ENCODE results near the gene GARIN3.
"Not testable (repeated sequence)": the region's sequence is repeated elsewhere in the genome, so short reads cannot be mapped to it uniquely, and the experiment has no call there.

GARIN3 gene

GRCh38 chr5:157214415-157214814 is 48.4 kb upstream of the GARIN3 start:
- Histone ChIP-seq H2AFZ (ENCODE audit: low read length) (no peak overlapping the region), H4K20me1 (ENCODE audit: insufficient read depth, low read length) (no peaks in the 10 kb centered on the region), H3K27ac (ENCODE audit: low read depth, low read length, poor library complexity, severe bottlenecking) (peak overlapping the region; percentile 94), H3K27me3 (ENCODE audit: insufficient read depth, low read length) (no peaks in the 10 kb centered on the region), H3K79me2 (ENCODE audit: insufficient read depth, low read length) (no peaks in the 10 kb centered on the region), H3F3A (ENCODE audit: insufficient read depth, low read length) (no peaks in the 10 kb centered on the region), H3K9me2 (ENCODE audit: low read depth, low read length) (no peaks in the 10 kb centered on the region), H3K36me3 (ENCODE audit: insufficient read depth, low read length) (peaks cover 64% of the 10 kb centered on the region), H3K4me3 (ENCODE audit: low read depth, low read length, poor library complexity, severe bottlenecking) (peak overlapping the region; percentile 18), H3K9me3 (ENCODE audit: low read length) (no peaks in the 10 kb centered on the region), H3K4me1 (ENCODE audit: insufficient read depth, low read length, severe bottlenecking) (peaks cover 86% of the 10 kb centered on the region), H3K9ac (ENCODE audit: low read length) (peak overlapping the region; percentile 51), H3K4me2 (ENCODE audit: low read length) (peak overlapping the region; percentile 61)
- TF ChIP-seq EZH2 (IDR thresholded peaks at IDR 0.05; ENCODE audit: borderline replicate concordance, low read length) = no peak
- TF ChIP-seq CTCF (IDR thresholded peaks at IDR 0.05; ENCODE audit: low read length) = no peak

DNA sequence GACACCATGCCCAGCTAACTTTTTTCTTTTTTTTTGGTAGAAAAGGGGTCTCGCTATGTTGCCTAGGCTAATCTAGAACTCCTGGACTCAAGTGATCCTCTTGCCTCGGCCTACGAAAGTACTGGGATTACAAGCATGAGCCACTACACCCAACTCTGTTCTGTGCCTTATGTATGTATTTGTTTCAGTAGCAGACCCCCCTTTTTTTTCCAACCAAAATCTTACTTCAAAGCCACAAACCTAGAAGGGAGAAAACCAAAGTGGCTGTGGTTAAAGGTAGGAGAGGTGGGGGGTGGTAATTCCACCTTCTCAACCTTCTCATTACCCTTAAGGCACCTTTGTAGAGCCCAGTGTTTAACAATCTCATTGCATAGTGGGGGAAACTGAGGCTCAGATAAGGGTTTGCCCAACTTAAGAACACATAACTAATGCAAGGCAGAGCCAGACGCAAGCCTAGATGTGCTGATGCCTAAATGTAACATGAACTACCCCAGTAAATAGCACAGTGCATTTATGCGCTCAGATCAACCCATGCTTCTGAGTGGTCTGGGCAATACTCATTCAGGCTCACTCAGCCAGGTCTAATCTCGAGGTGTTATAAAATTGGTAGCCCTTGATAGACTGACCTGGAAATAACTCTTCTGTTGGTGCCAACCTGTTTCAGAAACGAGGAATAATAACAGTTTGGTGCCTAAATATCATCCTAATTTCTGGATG is 47.6 kb upstream of the GARIN3 start:
- peak overlapping the region; percentile 18 for H3K4me3 ChIP-seq (ENCODE audit: low read depth, low read length, poor library complexity, severe bottlenecking)
- H3K27ac ChIP-seq (ENCODE audit: low read depth, low read length, poor library complexity, severe bottlenecking) = peak overlapping the region; percentile 94
- H2AFZ ChIP-seq (ENCODE audit: low read length) = no peak overlapping the region
- H3K36me3 ChIP-seq (ENCODE audit: insufficient read depth, low read length) = peaks cover 63% of the 10 kb centered on the region
- no peaks in the 10 kb centered on the region for H3F3A ChIP-seq (ENCODE audit: insufficient read depth, low read length)
- H3K9ac ChIP-seq (ENCODE audit: low read length) = peak overlapping the region; percentile 51; the same call in 1 of the 2 replicates
- no peak for TF ChIP-seq EZH2 (IDR thresholded peaks at IDR 0.05; ENCODE audit: borderline replicate concordance, low read length)
- no peak for TF ChIP-seq CTCF (IDR thresholded peaks at IDR 0.05; ENCODE audit: low read length)
- H3K4me1 ChIP-seq (ENCODE audit: insufficient read depth, low read length, severe bottlenecking) = peaks cover 89% of the 10 kb centered on the region
- no peaks in the 10 kb centered on the region for H3K9me3 ChIP-seq (ENCODE audit: low read length)
- peak overlapping the region; percentile 61; the same call in 1 of the 2 replicates for H3K4me2 ChIP-seq (ENCODE audit: low read length)
- H3K9me2 ChIP-seq (ENCODE audit: low read depth, low read length) = no peaks in the 10 kb centered on the region
- H4K20me1 ChIP-seq (ENCODE audit: insufficient read depth, low read length) = no peaks in the 10 kb centered on the region
- H3K79me2 ChIP-seq (ENCODE audit: insufficient read depth, low read length) = no peaks in the 10 kb centered on the region
- no peaks in the 10 kb centered on the region for H3K27me3 ChIP-seq (ENCODE audit: insufficient read depth, low read length)

- Histone ChIP-seq H4K20me1 (ENCODE audit: insufficient read depth, low read length) (no peaks in the 10 kb centered on the region), H2AFZ (ENCODE audit: low read length) (no peak overlapping the region), H3K27me3 (ENCODE audit: insufficient read depth, low read length) (no peaks in the 10 kb centered on the region), H3K9me2 (ENCODE audit: low read depth, low read length) (no peaks in the 10 kb centered on the region), H3K9ac (ENCODE audit: low read length) (no peak overlapping the region), H3K36me3 (ENCODE audit: insufficient read depth, low read length) (peaks cover 55% of the 10 kb centered on the region), H3K79me2 (ENCODE audit: insufficient read depth, low read length) (no peaks in the 10 kb centered on the region), H3F3A (ENCODE audit: insufficient read depth, low read length) (no peaks in the 10 kb centered on the region), H3K9me3 (ENCODE audit: low read length) (no peaks in the 10 kb centered on the region), H3K4me1 (ENCODE audit: insufficient read depth, low read length, severe bottlenecking) (peaks cover 80% of the 10 kb centered on the region), H3K27ac (ENCODE audit: low read depth, low read length, poor library complexity, severe bottlenecking) (peak overlapping the region; percentile 94), H3K4me3 (ENCODE audit: low read depth, low read length, poor library complexity, severe bottlenecking) (no peak overlapping the region), H3K4me2 (ENCODE audit: low read length) (no peak overlapping the region)
- TF ChIP-seq CTCF (IDR thresholded peaks at IDR 0.05; ENCODE audit: low read length) = no peak
- TF ChIP-seq EZH2 (IDR thresholded peaks at IDR 0.05; ENCODE audit: borderline replicate concordance, low read length) = no peak
Observed at GRCh38 chr5:157212307-157212706, 46.2 kb upstream of the GARIN3 start.

GRCh38 chr5:157210652-157211051 is 44.6 kb upstream of the GARIN3 start:
- peaks cover 46% of the 10 kb centered on the region for H3K36me3 ChIP-seq (ENCODE audit: insufficient read depth, low read length)
- H3K4me1 ChIP-seq (ENCODE audit: insufficient read depth, low read length, severe bottlenecking) = peaks cover 64% of the 10 kb centered on the region
- peak overlapping the region; percentile 24; the same call in 1 of the 2 replicates for H3K4me2 ChIP-seq (ENCODE audit: low read length)
- not testable (repeated sequence) for H3K9me2 ChIP-seq (ENCODE audit: low read depth, low read length); H3K79me2 ChIP-seq (ENCODE audit: insufficient read depth, low read length); H3K27me3 ChIP-seq (ENCODE audit: insufficient read depth, low read length); H3F3A ChIP-seq (ENCODE audit: insufficient read depth, low read length); H3K9ac ChIP-seq (ENCODE audit: low read length); H3K4me3 ChIP-seq (ENCODE audit: low read depth, low read length, poor library complexity, severe bottlenecking); H3K9me3 ChIP-seq (ENCODE audit: low read length); H4K20me1 ChIP-seq (ENCODE audit: insufficient read depth, low read length); H2AFZ ChIP-seq (ENCODE audit: low read length)
- H3K27ac ChIP-seq (ENCODE audit: low read depth, low read length, poor library complexity, severe bottlenecking) = peak overlapping the region; percentile 94
